Endothelial cell of umbilical vein (primary cell): Measurements from ENCODE around the gene MXD4. TPM values are rescaled to one million over a fixed set of nuclear protein-coding genes. Genes with fewer than 3 reads are reported as not detected.

Experiments used
- BruUV-seq: library from RNA; stranded (reverse); fragments of 400-500 nt; replicated peaks from 2 replicates; lab custom pipeline; 2021; lab: Mats Ljungman, UMichigan
- CTCF ChIA-PET: fragments of 300-600, 350-600 bp; sonication (Branson Sonifier 250); formaldehyde crosslinking; loops from one replicate; lab custom pipeline; 2021; ENCODE audit warnings: antibody characterized with exemption, inconsistent platforms; lab: Charles Lee
- POLR2A ChIA-PET: fragments of 300-600, 350-600 bp; sonication (Branson Sonifier 250); formaldehyde crosslinking; loops from one replicate; lab custom pipeline; 2021; ENCODE audit warnings: antibody characterized with exemption, inconsistent platforms; lab: Charles Lee
- DNase-seq: peaks from one replicate; pipeline ENCODE4 v3.0.0-alpha.2; 2011; ENCODE audit warnings: low read depth, low spot score
- FAIRE-seq: peaks from 2 replicates; lab custom pipeline; 2011; peaks lifted over from hg19 to GRCh38; lab: Jason Lieb, UNC
- H2AFZ ChIP-seq: 2 replicates; pipeline ENCODE4 v1.6.0; 2012; ENCODE audit warnings: low read depth, low read length, control low read depth, inconsistent platforms
- H3K27ac ChIP-seq: 2 replicates; pipeline ENCODE4 v1.5.1; 2011; ENCODE audit warnings: low read depth, mild to moderate bottlenecking, control low read depth, low read length, moderate library complexity; ENCODE audit not compliant: insufficient read depth
- H3K27me3 ChIP-seq, 2 experiments: 2 replicates each; pipeline versions ENCODE4 v1.6.0 to v1.6.1; 2011; ENCODE audit warnings: low read length in 2 of 2, mixed read lengths in 1 of 2; ENCODE audit not compliant: control insufficient read depth in 2 of 2, insufficient read depth in 2 of 2
- H3K36me3 ChIP-seq, 2 experiments: 2 replicates in 1 of 2; 3 replicates in 1 of 2; pipeline ENCODE4 v1.5.1; 2011; ENCODE audit warnings: low read length in 2 of 2, mild to moderate bottlenecking in 1 of 2, moderate library complexity in 1 of 2; ENCODE audit not compliant: control insufficient read depth in 2 of 2, insufficient read depth in 2 of 2; ENCODE audit errors: extremely low read depth in 1 of 2
- H3K4me1 ChIP-seq: 3 replicates; pipeline ENCODE4 v1.5.1; 2011; ENCODE audit warnings: mild to moderate bottlenecking, low read length; ENCODE audit not compliant: control insufficient read depth, insufficient read depth; ENCODE audit errors: extremely low read depth
- H3K4me2 ChIP-seq: 2 replicates; pipeline ENCODE4 v1.6.1; 2011; ENCODE audit warnings: low read length, control low read depth, mixed read lengths; ENCODE audit not compliant: insufficient read depth
- H3K4me3 ChIP-seq, 3 experiments: fragments of 200-600 bp in 1 of 3; sonication (generic), shearing (Covaris generic) in 1 of 3; replicated peaks in 1 of 3; 2 replicates each; pipeline ENCODE4 v1.5.1; 2011 to 2016; ENCODE audit warnings: control low read depth in 3 of 3, low read length in 3 of 3, mild to moderate bottlenecking in 2 of 3, inconsistent platforms in 1 of 3, low read depth in 1 of 3, moderate library complexity in 1 of 3; ENCODE audit not compliant: insufficient read depth in 1 of 3
- H3K79me2 ChIP-seq: 2 replicates; pipeline ENCODE4 v1.6.0; 2012; ENCODE audit warnings: low read length, inconsistent platforms; ENCODE audit not compliant: control insufficient read depth, insufficient read depth
- H3K9ac ChIP-seq: replicated peaks from 2 replicates; pipeline ENCODE3; 2011; ENCODE audit warnings: low read length, control low read depth; ENCODE audit not compliant: insufficient read depth; ENCODE audit errors: extremely low read depth
- H3K9me1 ChIP-seq: replicated peaks from 3 replicates; pipeline ENCODE4 v1.6.0; 2011; ENCODE audit warnings: mild to moderate bottlenecking, low read length; ENCODE audit not compliant: control insufficient read depth, insufficient read depth; ENCODE audit errors: extremely low read depth
- H3K9me3 ChIP-seq: replicated peaks from 2 replicates; pipeline ENCODE4 v1.5.1; 2012; ENCODE audit warnings: low read length, inconsistent platforms; ENCODE audit not compliant: control insufficient read depth, insufficient read depth
- H4K20me1 ChIP-seq: replicated peaks from 2 replicates; pipeline ENCODE3; 2011; ENCODE audit warnings: mild to moderate bottlenecking, low read length; ENCODE audit not compliant: control insufficient read depth, insufficient read depth; ENCODE audit errors: extremely low read depth
- EZH2 ChIP-seq: IDR thresholded peaks from 2 replicates; pipeline ENCODE4 v1.6.1; 2012; ENCODE audit warnings: borderline replicate concordance, low read depth, mild to moderate bottlenecking, moderate library complexity, low read length, inconsistent platforms; ENCODE audit not compliant: severe bottlenecking
- FOS ChIP-seq: IDR thresholded peaks from 2 replicates; pipeline ENCODE4 v1.6.1; 2011; ENCODE audit warnings: mild to moderate bottlenecking, low read length, moderate library complexity, borderline replicate concordance; ENCODE audit not compliant: insufficient read depth
- GATA2 ChIP-seq: IDR thresholded peaks from 2 replicates; pipeline ENCODE4 v1.7.0; 2011; ENCODE audit warnings: low read depth, mild to moderate bottlenecking, moderate library complexity, mixed read lengths, low read length; ENCODE audit not compliant: insufficient read length, insufficient read depth
- JUN ChIP-seq: IDR thresholded peaks from 2 replicates; pipeline ENCODE4 v1.6.1; 2011; ENCODE audit warnings: borderline replicate concordance, low read depth; ENCODE audit not compliant: insufficient read length, insufficient read depth
- MYC ChIP-seq: IDR thresholded peaks from one replicate; pipeline ENCODE4 v1.6.1; 2011; ENCODE audit warnings: mild to moderate bottlenecking, low read depth, low read length
- POLR2A ChIP-seq: IDR thresholded peaks from 2 replicates; pipeline ENCODE4 v1.6.1; 2012; ENCODE audit warnings: low read depth, mild to moderate bottlenecking, control low read depth, low read length
- POLR2AphosphoS5 ChIP-seq: IDR thresholded peaks from 2 replicates; pipeline ENCODE4 v1.6.1; 2012; ENCODE audit warnings: low read depth, mild to moderate bottlenecking, control low read depth, low read length, moderate library complexity; ENCODE audit not compliant: insufficient read depth
- dilution Hi-C: fragments of 300-500 bp; cut with MboI; formaldehyde crosslinking; loops from one replicate; pipeline ENCODE4 v1.15.0; 2019; ENCODE audit warnings: low sequenced_read_pairs; ENCODE audit not compliant: extremely low pct_ligation_motif_present
- intact Hi-C: fragments of 100-400 bp; cut with micrococcal nuclease; formaldehyde crosslinking; loops from one replicate; pipeline ENCODE4 v1.10.0; 2022
- polyA plus RNA-seq, 4 experiments: library from polyadenylated mRNA; depleted of rRNA in 3 of 4; stranded (reverse) in 3 of 4; unstranded in 1 of 4; fragments of >200 nt; gene quantifications; 2 replicates each; pipeline versions ENCODE4 v1.2.1 to v1.2.3, GENCODE V29; 2011 to 2012; ENCODE audit warnings: missing spikeins in 1 of 4
- total RNA-seq: library from RNA; stranded (reverse); gene quantifications from 2 replicates; pipeline ENCODE4 v1.2.3, GENCODE V29; 2021
- TF ChIP-seq, protein P1 (sequence below): IDR thresholded peaks from 2 replicates; pipeline ENCODE4 v1.6.1; 2011; ENCODE audit not compliant: insufficient read depth, insufficient read length
- TF ChIP-seq, protein P2 (sequence below), 2 donors: IDR thresholded peaks; 1 replicate in 1 of 2; 2 replicates in 1 of 2; pipeline ENCODE4 v1.5.1; 2011; ENCODE audit warnings: low read length in 2 of 2, mild to moderate bottlenecking in 2 of 2, moderate library complexity in 2 of 2, control low read depth in 1 of 2, inconsistent platforms in 1 of 2, low read depth in 1 of 2; ENCODE audit not compliant: insufficient read depth in 1 of 2; ENCODE audit errors: extremely low read depth in 1 of 2

MXD4 gene
- total and polyA plus RNA-seq, 2 donors (not counting 3 experiments of a cell fraction or from before 2014, with no cell fraction given) = 62.7 to 74.1 TPM

DNA sequence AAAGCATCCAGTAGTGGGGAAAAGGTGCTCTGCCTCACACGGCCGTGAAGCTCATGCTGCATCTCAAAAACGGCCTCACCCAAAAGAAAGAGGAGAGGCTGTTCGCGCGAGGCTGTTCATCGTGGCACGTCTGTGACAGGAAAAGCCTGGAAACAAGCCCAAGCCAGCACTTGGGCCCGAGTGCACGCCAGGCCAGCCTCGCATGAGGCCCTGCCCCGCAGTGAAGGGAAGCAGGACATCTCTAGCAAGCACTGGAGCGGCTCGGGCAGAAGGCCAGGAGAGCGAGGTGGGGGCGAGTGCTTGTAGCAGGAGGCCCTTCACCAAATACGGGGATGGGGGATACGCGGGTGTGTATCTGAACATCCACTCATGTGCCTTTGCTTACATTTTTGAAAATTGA, 39.9 kb upstream of the MXD4 start:
- DNase-seq (no peak), FAIRE-seq (no peak)
- dilution Hi-C loops = no loop called here
- Histone ChIP-seq H4K20me1 (no peaks in the 10 kb centered on the region), H3K4me3 (no peak overlapping the region), H3K27me3 (no peaks in the 10 kb centered on the region), H3K9me3 (no peaks in the 10 kb centered on the region), H3K36me3 (no peaks in the 10 kb centered on the region), H2AFZ (no peak overlapping the region), H3K4me2 (no peak overlapping the region), H3K4me1 (no peaks in the 10 kb centered on the region), H3K27ac (no peak overlapping the region), H3K9me1 (no peaks in the 10 kb centered on the region), H3K9ac (no peak overlapping the region), H3K79me2 (no peaks in the 10 kb centered on the region)
- CTCF ChIA-PET = no interaction called here
- no peak for TF ChIP-seq MYC
- no peak for TF ChIP-seq GATA2
- no peak for TF ChIP-seq FOS
- TF ChIP-seq POLR2AphosphoS5 = no peak
- no peak for TF ChIP-seq JUN
- TF ChIP-seq EZH2 = no peak
- TF ChIP-seq, protein P1, sequence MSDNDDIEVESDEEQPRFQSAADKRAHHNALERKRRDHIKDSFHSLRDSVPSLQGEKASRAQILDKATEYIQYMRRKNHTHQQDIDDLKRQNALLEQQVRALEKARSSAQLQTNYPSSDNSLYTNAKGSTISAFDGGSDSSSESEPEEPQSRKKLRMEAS = no peak
- TF ChIP-seq, protein P2, sequence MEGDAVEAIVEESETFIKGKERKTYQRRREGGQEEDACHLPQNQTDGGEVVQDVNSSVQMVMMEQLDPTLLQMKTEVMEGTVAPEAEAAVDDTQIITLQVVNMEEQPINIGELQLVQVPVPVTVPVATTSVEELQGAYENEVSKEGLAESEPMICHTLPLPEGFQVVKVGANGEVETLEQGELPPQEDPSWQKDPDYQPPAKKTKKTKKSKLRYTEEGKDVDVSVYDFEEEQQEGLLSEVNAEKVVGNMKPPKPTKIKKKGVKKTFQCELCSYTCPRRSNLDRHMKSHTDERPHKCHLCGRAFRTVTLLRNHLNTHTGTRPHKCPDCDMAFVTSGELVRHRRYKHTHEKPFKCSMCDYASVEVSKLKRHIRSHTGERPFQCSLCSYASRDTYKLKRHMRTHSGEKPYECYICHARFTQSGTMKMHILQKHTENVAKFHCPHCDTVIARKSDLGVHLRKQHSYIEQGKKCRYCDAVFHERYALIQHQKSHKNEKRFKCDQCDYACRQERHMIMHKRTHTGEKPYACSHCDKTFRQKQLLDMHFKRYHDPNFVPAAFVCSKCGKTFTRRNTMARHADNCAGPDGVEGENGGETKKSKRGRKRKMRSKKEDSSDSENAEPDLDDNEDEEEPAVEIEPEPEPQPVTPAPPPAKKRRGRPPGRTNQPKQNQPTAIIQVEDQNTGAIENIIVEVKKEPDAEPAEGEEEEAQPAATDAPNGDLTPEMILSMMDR (IDR thresholded peaks at IDR 0.05; ENCODE audit: extremely low read depth in 1 of 2, insufficient read depth in 1 of 2, low read depth in 1 of 2, low read length in 2 of 2) = no peak
- no peak for TF ChIP-seq POLR2A
- intact Hi-C loops = no loop called here
- BruUV-seq = no TSS peak
- POLR2A ChIA-PET = no interaction called here
